Measurements from ENCODE around the gene LONP1.
"Not testable (repeated sequence)": the region's sequence is repeated elsewhere in the genome, so short reads cannot be mapped to it uniquely, and the experiment has no call there.

The LONP1 gene

GRCh38 chr19:5719961-5720790, at the start of gene LONP1, which contains the start of gene CATSPERD:
Gene LONP1, minus strand, starts transcription at chr19:5720146. Its CDS starts 14 bp downstream, at chr19:5720132.
Gene CATSPERD, plus strand, starts transcription at chr19:5720637. Its CDS starts 101 bp downstream, at chr19:5720738.
- DNase-seq: peak; percentile 93

GRCh38 chr19:5767949-5768348, 48.0 kb upstream of the LONP1 start:
- DNase-seq: no peak

- DNase-seq: no peak
Measured at GRCh38 chr19:5765220-5765619, 45.3 kb upstream of the LONP1 start.

- no peak for DNase-seq
Measured at GRCh38 chr19:5762608-5763217, 42.8 kb upstream of the LONP1 start.

GRCh38 chr19:5753743-5754142, 33.8 kb upstream of the LONP1 start:
- no peak for DNase-seq

GRCh38 chr19:5751709-5752108, 31.8 kb upstream of the LONP1 start:
- no peak for DNase-seq

- DNase-seq: no peak
Measured at GRCh38 chr19:5749505-5749904, 29.6 kb upstream of the LONP1 start.

- not testable (repeated sequence) for DNase-seq
Measured at GRCh38 chr19:5748920-5749319, 29.0 kb upstream of the LONP1 start.

GRCh38 chr19:5744999-5745398, 25.1 kb upstream of the LONP1 start:
- not testable (repeated sequence) for DNase-seq

- DNase-seq: no peak
Measured at GRCh38 chr19:5743630-5744029, 23.7 kb upstream of the LONP1 start.

GRCh38 chr19:5742051-5742450, 22.1 kb upstream of the LONP1 start:
- no peak for DNase-seq

- DNase-seq: no peak
Measured at GRCh38 chr19:5738423-5738822, 18.5 kb upstream of the LONP1 start.

GRCh38 chr19:5733172-5733571, 13.2 kb upstream of the LONP1 start:
- DNase-seq: not testable (repeated sequence)

- no peak for DNase-seq
Measured at GRCh38 chr19:5727453-5728050, 7.6 kb upstream of the LONP1 start.

GRCh38 chr19:5719274-5719960, 529 bp downstream of the LONP1 start:
- no peak for DNase-seq

- no peak for DNase-seq
Measured at GRCh38 chr19:5718579-5719273, 1.2 kb downstream of the LONP1 start.

- DNase-seq: no peak
Measured at GRCh38 chr19:5718037-5718578, 1.8 kb downstream of the LONP1 start.

GRCh38 chr19:5717215-5717935, 2.6 kb downstream of the LONP1 start:
- no peak for DNase-seq

- no peak for DNase-seq
Measured at GRCh38 chr19:5714816-5715215, 5.1 kb downstream of the LONP1 start.

- no peak for DNase-seq
Measured at GRCh38 chr19:5713228-5713627, 6.7 kb downstream of the LONP1 start.

- no peak for DNase-seq
Measured at GRCh38 chr19:5711713-5712161, 8.2 kb downstream of the LONP1 start.

GRCh38 chr19:5711025-5711424, 8.9 kb downstream of the LONP1 start:
- DNase-seq: no peak
